Measurements from ENCODE around the gene JAK1.

GRCh38 chr1:64867266-64867665 lies 99.1 kb downstream of the JAK1 start:
- TF ChIP-seq CTCF (IDR thresholded peaks at IDR 0.05; ENCODE audit: control extremely low read depth in 1 of 3, insufficient read depth in 1 of 3, low read depth in 1 of 3, low read length in 3 of 3) = no peak
- no peak for TF ChIP-seq HDAC2 (IDR thresholded peaks at IDR 0.05; ENCODE audit: borderline replicate concordance in 1 of 2, low read depth in 2 of 2, low read length in 2 of 2)
- no peak for TF ChIP-seq YY1 (IDR thresholded peaks at IDR 0.05; ENCODE audit: low read depth, low read length)
- TF ChIP-seq SIN3A (conservative IDR thresholded peaks at IDR 0.05 in 1 of 2, IDR thresholded peaks at IDR 0.05 in 1 of 2; ENCODE audit: low read depth in 1 of 2, low read length in 2 of 2) = no peak

Measured in H1 (cell line).